SH-SY5Y (cell line): ENCODE measurements around the gene CTNS.

Experiments
- GATA2 ChIP-seq: IDR thresholded peaks from 2 replicates; pipeline ENCODE4 v1.6.1; 2011; ENCODE audit warnings: mild to moderate bottlenecking, low read depth, low read length
- GATA3 ChIP-seq: IDR thresholded peaks from 2 replicates; pipeline ENCODE4 v1.6.1; 2011; ENCODE audit warnings: low read depth, mild to moderate bottlenecking, low read length, moderate library complexity

GRCh38 chr17:3600529-3601205, 35.9 kb upstream of the CTNS start:
- no peak for TF ChIP-seq GATA2
- TF ChIP-seq GATA3: no peak
